ENCODE data around the gene CITED4. TPM values are rescaled to one million over a fixed set of nuclear protein-coding genes. Genes with fewer than 3 reads are reported as not detected.

CITED4 gene
- polyA plus RNA-seq, 1 of the 3 experiments (the other 2 are of a cell fraction): 10.1 TPM

GRCh38 chr1:40906781-40907400, 44.7 kb upstream of the CITED4 start:
- DNase-seq: no peak
- no peaks in the 10 kb centered on the region for H3K9me2 ChIP-seq
- H3K79me2 ChIP-seq (ENCODE audit: insufficient read depth): no peaks in the 10 kb centered on the region
- H3K27me3 ChIP-seq (ENCODE audit: insufficient read depth): no peaks in the 10 kb centered on the region
- 76% methylated on average over 3 of the region's 3 CpGs for WGBS (ENCODE audit: low lambda C conversion rate)
- H3K36me3 ChIP-seq (replicated peaks in 1 of 2; ENCODE audit: control insufficient read depth in 1 of 2, insufficient read depth in 2 of 2, low read length in 1 of 2): no peaks in the 10 kb centered on the region
- no peak overlapping the region for H3K4me2 ChIP-seq
- no peak overlapping the region for H2AFZ ChIP-seq (ENCODE audit: low read depth)
- no peak overlapping the region for H3K9ac ChIP-seq
- H3K27ac ChIP-seq (ENCODE audit: low read depth in 2 of 2, low read length in 1 of 2): no peak overlapping the region
- ChIA-PET POLR2A (no interaction called here), CTCF (interaction anchor here (1.1 kb wide), 1 partner anchor 58 kb away, joined by 4 read pairs; no protein-coding TSS in a partner anchor)
- H3F3A ChIP-seq (replicated peaks; ENCODE audit: insufficient read depth): no peaks in the 10 kb centered on the region
- H3K4me1 ChIP-seq (ENCODE audit: control insufficient read depth in 1 of 2, insufficient read depth in 2 of 2, low read depth in 1 of 2, low read length in 1 of 2): peaks cover 0 to 9% of the 10 kb centered on the region in 2 experiments; a peak in 2 of 4 replicates
- no peak overlapping the region for H3K4me3 ChIP-seq (ENCODE audit: low read depth in 2 of 2, low read length in 1 of 2)
- no peaks in the 10 kb centered on the region for H4K20me1 ChIP-seq (ENCODE audit: insufficient read depth)
- TF ChIP-seq, protein P1, sequence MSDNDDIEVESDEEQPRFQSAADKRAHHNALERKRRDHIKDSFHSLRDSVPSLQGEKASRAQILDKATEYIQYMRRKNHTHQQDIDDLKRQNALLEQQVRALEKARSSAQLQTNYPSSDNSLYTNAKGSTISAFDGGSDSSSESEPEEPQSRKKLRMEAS (IDR thresholded peaks at IDR 0.05; ENCODE audit: low read depth): no peak
- TF ChIP-seq MXI1 (IDR thresholded peaks at IDR 0.05; ENCODE audit: low read depth, low read length): no peak
- no peak for TF ChIP-seq USF2 (IDR thresholded peaks at IDR 0.05; ENCODE audit: borderline replicate concordance, low read depth, low read length)
- no peak for TF ChIP-seq MEF2A (IDR thresholded peaks at IDR 0.05; ENCODE audit: borderline replicate concordance, low read depth)
- TF ChIP-seq, protein P2, sequence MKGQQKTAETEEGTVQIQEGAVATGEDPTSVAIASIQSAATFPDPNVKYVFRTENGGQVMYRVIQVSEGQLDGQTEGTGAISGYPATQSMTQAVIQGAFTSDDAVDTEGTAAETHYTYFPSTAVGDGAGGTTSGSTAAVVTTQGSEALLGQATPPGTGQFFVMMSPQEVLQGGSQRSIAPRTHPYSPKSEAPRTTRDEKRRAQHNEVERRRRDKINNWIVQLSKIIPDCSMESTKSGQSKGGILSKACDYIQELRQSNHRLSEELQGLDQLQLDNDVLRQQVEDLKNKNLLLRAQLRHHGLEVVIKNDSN (IDR thresholded peaks at IDR 0.05; ENCODE audit: borderline replicate concordance, low read depth): no peak
- no peak for TF ChIP-seq EZH2phosphoT487 (IDR thresholded peaks at IDR 0.05; ENCODE audit: borderline replicate concordance, low read depth)
- TF ChIP-seq TAF1 (IDR thresholded peaks at IDR 0.05; ENCODE audit: borderline replicate concordance, low read depth, low read length): no peak
- TF ChIP-seq, protein P3, sequence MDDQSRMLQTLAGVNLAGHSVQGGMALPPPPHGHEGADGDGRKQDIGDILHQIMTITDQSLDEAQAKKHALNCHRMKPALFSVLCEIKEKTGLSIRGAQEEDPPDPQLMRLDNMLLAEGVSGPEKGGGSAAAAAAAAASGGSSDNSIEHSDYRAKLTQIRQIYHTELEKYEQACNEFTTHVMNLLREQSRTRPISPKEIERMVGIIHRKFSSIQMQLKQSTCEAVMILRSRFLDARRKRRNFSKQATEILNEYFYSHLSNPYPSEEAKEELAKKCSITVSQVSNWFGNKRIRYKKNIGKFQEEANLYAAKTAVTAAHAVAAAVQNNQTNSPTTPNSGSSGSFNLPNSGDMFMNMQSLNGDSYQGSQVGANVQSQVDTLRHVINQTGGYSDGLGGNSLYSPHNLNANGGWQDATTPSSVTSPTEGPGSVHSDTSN (IDR thresholded peaks at IDR 0.05): no peak
- no peak for TF ChIP-seq RAD21 (IDR thresholded peaks at IDR 0.05; ENCODE audit: low read length)
- no peak for TF ChIP-seq SMC3 (IDR thresholded peaks at IDR 0.05; ENCODE audit: low read depth, low read length)
- TF ChIP-seq, protein P4, sequence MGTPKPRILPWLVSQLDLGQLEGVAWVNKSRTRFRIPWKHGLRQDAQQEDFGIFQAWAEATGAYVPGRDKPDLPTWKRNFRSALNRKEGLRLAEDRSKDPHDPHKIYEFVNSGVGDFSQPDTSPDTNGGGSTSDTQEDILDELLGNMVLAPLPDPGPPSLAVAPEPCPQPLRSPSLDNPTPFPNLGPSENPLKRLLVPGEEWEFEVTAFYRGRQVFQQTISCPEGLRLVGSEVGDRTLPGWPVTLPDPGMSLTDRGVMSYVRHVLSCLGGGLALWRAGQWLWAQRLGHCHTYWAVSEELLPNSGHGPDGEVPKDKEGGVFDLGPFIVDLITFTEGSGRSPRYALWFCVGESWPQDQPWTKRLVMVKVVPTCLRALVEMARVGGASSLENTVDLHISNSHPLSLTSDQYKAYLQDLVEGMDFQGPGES (IDR thresholded peaks at IDR 0.05; ENCODE audit: low read depth, low read length): no peak
- H3K9me3 ChIP-seq: no peaks in the 10 kb centered on the region

DNA sequence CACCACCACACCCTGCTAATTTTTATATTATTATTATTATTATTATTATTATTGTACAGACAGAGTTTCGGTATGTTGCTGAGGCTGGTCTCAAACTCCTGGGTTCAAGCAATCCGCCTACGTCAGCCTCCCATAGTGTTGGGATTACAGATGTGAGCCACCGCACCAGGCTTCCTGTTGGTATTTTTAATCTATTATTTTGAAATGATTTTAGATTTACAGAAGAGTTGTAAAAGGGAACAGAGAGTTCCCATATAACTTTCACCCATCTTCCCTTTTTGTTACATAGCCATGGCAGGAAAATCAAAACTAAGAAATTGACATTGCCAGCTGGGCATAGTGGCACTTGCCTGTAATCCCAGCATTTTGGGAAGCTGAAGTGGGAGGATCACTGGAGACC, 42.9 kb upstream of the CITED4 start:
- POLR2A ChIA-PET: no interaction called here
- no peak overlapping the region for H3K9ac ChIP-seq
- H3K36me3 ChIP-seq (replicated peaks in 1 of 2; ENCODE audit: control insufficient read depth in 1 of 2, insufficient read depth in 2 of 2, low read length in 1 of 2): no peaks in the 10 kb centered on the region
- H3K4me2 ChIP-seq: no peak overlapping the region
- no peak for DNase-seq
- CTCF ChIA-PET: no interaction called here
- H3K79me2 ChIP-seq (ENCODE audit: insufficient read depth): no peaks in the 10 kb centered on the region
- WGBS (ENCODE audit: low lambda C conversion rate): 90% methylated on average over 4 of the region's 4 CpGs
- H3K9me2 ChIP-seq: no peaks in the 10 kb centered on the region
- no peaks in the 10 kb centered on the region for H3K27me3 ChIP-seq (ENCODE audit: insufficient read depth)
- H3K9me3 ChIP-seq: no peaks in the 10 kb centered on the region
- H4K20me1 ChIP-seq (ENCODE audit: insufficient read depth): no peaks in the 10 kb centered on the region
- H3K4me3 ChIP-seq (ENCODE audit: low read depth in 2 of 2, low read length in 1 of 2): no peak overlapping the region
- peaks cover 0 to 9% of the 10 kb centered on the region in 2 experiments; a peak in 2 of 4 replicates for H3K4me1 ChIP-seq (ENCODE audit: control insufficient read depth in 1 of 2, insufficient read depth in 2 of 2, low read depth in 1 of 2, low read length in 1 of 2)
- H2AFZ ChIP-seq (ENCODE audit: low read depth): no peak overlapping the region
- H3K27ac ChIP-seq (ENCODE audit: low read depth in 2 of 2, low read length in 1 of 2): no peak overlapping the region
- H3F3A ChIP-seq (replicated peaks; ENCODE audit: insufficient read depth): no peaks in the 10 kb centered on the region
- TF ChIP-seq NRF1 (IDR thresholded peaks at IDR 0.05; ENCODE audit: low read depth, low read length) (no peak), GATA2 (CRISPR knock-in tag; IDR thresholded peaks at IDR 0.05) (no peak), EZH2phosphoT487 (IDR thresholded peaks at IDR 0.05; ENCODE audit: borderline replicate concordance, low read depth) (no peak), MXI1 (IDR thresholded peaks at IDR 0.05; ENCODE audit: low read depth, low read length) (no peak), FOSL2 (IDR thresholded peaks at IDR 0.05; ENCODE audit: borderline replicate concordance, low read depth) (no peak), SMC3 (IDR thresholded peaks at IDR 0.05; ENCODE audit: low read depth, low read length) (no peak), EP300 (IDR thresholded peaks at IDR 0.05; ENCODE audit: borderline replicate concordance in 1 of 2, low read depth in 1 of 2, low read length in 1 of 2) (no peak)
- TF ChIP-seq, protein P3 (IDR thresholded peaks at IDR 0.05): no peak
- TF ChIP-seq, protein P5, sequence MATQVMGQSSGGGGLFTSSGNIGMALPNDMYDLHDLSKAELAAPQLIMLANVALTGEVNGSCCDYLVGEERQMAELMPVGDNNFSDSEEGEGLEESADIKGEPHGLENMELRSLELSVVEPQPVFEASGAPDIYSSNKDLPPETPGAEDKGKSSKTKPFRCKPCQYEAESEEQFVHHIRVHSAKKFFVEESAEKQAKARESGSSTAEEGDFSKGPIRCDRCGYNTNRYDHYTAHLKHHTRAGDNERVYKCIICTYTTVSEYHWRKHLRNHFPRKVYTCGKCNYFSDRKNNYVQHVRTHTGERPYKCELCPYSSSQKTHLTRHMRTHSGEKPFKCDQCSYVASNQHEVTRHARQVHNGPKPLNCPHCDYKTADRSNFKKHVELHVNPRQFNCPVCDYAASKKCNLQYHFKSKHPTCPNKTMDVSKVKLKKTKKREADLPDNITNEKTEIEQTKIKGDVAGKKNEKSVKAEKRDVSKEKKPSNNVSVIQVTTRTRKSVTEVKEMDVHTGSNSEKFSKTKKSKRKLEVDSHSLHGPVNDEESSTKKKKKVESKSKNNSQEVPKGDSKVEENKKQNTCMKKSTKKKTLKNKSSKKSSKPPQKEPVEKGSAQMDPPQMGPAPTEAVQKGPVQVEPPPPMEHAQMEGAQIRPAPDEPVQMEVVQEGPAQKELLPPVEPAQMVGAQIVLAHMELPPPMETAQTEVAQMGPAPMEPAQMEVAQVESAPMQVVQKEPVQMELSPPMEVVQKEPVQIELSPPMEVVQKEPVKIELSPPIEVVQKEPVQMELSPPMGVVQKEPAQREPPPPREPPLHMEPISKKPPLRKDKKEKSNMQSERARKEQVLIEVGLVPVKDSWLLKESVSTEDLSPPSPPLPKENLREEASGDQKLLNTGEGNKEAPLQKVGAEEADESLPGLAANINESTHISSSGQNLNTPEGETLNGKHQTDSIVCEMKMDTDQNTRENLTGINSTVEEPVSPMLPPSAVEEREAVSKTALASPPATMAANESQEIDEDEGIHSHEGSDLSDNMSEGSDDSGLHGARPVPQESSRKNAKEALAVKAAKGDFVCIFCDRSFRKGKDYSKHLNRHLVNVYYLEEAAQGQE (IDR thresholded peaks at IDR 0.05; ENCODE audit: low read depth, low read length): no peak
